GM19452 (cell line): Measurements from ENCODE around the gene CENPX.

ENCODE experiments used
- ATAC-seq: cut with Tn5 transposase; IDR thresholded peaks from one replicate; pipeline ENCODE4 v1.9.1; 2021; ENCODE audit not compliant: unreplicated experiment

The CENPX gene

DNA sequence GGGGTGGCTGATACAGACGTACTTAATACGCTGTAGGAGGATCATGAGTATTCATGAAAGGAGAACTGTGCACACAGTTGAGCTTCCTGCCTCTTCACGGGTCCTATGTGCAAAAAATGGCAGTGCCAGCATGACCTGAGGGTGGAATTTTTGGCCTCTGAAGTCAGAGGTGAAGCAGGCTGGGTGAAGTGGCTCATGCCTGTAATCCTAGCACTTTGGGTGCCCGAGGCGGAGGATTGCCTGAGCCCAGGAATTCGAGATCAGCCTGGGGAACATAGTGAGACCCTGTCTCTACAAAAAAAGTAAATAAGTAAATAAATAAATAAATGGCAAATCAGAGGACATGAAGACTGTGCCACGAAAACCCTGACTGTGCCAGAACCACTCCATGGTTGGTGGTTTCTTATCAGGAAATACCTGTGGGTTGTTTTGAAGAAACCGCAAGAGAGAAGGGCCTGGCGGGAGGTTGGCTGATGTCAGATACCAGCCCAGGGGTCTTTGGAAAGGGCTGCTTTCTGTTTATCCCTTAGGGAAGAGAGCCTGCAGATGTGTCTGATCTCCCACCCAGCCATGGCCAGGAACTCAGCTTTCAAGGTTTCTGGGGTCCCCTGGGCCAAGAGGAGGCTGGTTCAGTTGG is 41.9 kb downstream of the CENPX start:
- ATAC-seq = no peak

DNA sequence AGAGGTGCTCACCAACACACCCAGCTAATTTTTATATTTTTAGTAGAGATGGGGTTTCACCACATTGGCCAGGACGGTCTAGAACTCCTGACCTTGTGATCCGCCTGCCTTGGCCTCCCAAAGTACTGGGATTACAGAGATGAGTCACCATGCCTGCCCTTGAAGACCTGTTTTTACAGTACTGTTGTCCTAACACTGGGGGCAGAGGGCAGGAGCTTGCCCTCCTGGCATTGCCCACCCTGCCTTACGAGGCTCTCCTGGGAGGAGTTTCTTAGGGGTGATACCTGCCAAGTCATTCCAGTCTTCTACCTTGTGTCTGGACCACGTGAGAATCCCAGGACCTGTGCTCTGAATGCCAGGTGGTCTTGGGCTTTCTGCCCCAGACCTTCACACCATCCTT is 42.6 kb downstream of the CENPX start:
- ATAC-seq = no peak

DNA sequence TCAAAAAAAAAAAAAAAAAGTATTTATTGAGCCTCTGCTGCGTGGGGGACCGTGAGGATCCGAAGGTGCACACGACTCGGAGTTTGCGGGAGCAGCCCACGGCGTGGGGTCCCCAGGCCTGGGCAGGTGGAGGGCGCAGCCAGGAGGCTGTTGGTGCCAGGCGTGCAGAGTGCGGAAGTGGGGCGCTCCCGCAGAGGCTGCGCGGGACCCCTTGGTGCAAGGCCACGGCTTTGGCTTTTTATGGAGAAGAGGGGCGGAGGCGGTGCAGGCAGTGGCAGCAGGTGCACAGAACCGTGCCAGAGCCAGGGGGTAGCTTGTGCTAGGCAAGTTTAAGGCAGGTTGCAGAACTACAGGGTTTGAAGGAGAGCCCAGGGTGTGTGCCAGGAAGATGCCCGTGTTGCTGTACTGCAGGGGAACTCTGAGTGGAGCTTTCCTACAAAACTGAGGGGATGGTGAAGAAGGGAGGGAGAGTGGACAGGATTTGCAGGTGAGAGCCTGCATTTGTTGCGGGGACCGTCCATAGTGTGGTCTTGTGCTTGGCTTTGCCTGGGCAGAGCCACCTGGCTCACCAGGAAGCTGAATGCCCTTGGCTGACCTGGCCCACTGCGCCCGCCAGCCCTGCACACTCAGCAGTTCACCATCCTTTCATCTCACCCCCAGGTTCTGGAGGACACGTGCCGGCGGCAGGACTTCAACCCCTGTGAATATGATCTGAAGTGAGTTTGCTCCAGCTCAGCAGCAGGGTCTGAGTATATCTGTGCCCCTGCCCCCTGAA is 44.0 kb downstream of the CENPX start:
- no peak for ATAC-seq

DNA sequence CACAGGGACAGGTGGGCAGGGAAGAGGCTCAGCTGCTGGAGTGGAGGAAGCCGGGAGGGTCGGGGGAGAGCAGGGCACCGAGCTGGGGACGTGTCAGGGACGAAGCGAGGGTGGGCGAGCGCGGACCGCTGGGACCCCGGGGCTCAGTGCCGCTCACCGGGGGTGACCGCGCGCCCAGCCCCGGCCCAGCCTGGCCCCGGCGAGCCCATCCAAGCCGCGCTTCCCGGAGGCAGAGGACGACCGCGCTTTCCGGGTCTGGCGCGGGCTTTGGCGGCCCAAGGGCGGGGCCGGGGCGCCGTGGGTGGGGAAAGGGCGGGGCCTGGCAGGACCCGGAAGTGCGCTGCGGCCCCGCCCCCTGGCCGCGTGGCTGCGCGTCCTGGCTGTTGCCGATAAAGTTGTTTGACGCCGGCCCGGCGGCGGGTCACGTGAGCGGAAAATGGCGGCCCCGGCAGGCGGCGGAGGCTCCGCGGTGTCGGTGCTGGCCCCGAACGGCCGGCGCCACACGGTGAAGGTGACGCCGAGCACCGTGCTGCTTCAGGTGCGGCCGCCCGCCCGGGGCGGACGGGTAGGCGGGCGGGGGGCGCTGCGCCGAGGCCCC is 45.4 kb downstream of the CENPX start, which contains the start of gene ASPSCR1:
TSS of gene ASPSCR1 (plus strand) at position 419 of the 598 bp plus-strand sequence. CDS start at position 437, 18 bp downstream.
- ATAC-seq = peak; percentile 85

DNA sequence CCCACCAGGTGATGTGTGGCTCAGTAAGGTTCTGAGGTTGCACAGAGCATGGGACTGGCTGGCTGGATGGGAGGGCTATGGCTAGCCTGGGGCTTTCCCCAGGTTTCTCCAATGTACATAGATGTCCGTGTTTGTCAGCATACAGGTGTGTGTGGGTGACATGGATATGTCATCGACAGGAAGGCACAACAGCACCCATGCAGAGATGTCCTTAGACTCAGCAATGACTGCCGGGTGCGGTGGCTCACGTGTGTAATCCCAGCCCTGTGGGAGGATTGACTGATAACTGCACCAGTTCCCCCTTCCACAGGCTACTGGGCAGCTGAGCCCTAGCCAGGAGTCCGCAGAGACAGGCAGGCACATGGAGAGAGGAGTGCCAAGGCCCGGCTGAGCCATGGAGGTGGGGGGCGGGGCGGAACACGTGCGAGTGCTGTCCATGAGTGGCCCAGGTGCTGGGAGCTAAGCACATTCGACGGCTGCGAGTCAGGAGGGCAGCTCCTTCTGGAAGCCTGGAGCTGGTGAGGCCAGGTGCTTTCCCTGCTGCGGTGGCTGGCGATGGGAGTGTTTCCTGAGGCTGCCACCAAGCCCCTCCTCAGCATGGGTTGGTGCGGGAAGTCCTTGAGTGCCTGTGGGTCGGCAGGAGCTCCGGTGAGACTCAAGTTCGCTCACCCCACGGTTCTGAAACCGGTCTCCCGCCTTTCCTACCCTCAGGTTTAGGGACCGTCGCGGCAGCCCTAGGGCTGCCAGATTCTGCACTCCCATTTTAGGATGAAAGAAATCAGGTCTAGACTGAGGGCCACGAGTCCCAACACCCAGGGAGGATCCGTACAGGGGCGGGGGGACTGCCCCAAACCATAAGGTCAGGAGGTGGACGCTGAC is 46.1 kb downstream of the CENPX start:
- no peak for ATAC-seq

DNA sequence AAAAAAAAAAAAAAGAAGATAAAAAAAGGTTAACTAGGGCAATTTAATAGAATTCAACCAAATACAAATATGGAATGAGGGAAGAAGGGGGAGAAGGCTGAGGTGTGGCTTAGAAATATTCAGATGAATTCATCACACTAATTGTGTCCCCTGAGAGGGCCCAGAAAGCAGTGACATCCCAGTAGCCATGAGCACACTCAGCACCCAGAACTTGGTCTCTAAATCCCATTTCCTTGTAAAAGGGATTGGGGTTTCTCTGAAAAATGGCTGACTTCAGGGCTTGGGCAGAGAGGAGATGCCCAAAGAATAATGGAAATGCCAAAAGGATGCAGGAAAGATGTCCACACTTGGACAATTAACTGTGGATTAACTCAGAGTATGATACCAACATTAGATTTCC is 49.2 kb downstream of the CENPX start:
- no peak for ATAC-seq

DNA sequence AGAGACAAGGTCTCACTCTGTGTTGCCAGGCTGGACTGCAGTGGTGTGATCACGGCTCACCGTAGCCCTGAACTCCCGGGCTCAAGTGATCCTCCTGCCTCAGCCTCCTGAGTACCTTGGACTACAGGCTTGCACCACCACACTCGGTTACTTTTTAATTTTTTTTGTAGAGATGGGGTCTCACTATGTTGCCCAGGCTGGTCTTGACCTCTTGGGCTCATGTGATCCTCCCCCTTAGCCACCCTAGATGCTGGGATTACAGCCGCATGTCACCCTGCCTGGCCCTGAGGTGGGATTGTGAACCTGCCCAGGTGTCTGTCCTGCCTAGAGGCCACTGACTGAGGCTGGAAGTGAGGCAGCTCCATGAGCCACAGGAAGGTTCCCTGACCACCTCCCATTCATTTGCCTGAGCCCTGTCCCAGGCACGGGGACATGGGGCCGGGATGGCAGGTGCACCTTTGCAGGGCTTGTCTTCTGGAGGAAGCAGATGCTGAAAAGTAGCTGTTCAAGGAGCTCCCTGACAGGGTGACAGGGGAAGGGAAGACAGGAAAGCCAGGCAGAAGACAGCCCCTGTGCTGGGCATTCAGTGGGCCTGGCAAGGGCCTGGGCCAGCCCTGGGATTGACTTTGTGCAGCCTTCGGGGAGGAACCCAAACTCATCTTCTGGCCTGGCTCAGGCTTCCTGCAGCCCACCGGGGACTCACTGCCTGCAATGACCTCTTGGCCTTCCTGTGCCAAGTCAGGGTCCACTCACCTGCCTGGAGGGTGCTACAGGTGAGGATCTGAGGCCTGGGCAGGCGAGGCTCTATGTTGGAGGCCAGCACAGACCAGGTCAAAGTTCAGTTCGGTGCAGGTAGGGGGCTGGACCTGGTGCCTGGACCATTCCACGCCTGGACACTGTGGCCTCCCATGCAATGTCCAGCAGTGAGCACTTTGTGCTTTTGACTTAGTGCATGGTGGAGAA is 53.5 kb downstream of the CENPX start:
- ATAC-seq = no peak
